Measurements from ENCODE around the gene MRPS25. TPM values are rescaled to one million over a fixed set of nuclear protein-coding genes. Genes with fewer than 3 reads are reported as not detected.

MRPS25 gene
- polyA plus RNA-seq, 2 of the 4 experiments (the other 2 are of a cell fraction): 42.0 to 78.4 TPM

DNA sequence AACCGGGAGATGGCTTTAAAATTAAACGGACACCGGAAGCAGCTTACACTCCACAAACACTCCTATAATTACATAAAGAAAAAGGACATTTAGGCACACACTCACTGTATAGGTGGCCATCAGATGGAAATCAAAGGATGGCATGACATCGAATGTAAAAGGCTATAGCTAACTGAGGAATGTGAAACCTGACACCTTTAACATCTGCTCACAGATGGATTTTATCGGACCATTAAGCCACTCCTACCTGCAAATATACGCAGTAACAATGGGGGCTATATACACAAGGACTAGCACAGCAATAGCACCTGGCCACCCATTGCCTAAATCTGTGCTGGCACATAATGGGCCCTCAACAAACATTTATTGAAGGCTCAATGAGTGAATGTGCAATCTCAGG is 48.4 kb upstream of the MRPS25 start:
- Histone ChIP-seq H3K4me3 (no peak overlapping the region), H3K4me1 (no peaks in the 10 kb centered on the region), H3K9me3 (no peaks in the 10 kb centered on the region), H3K4me2 (no peak overlapping the region), H3K27ac (no peak overlapping the region)
- ATAC-seq (no peak), FAIRE-seq (no peak), DNase-seq (ENCODE audit: low read depth in 1 of 2, low spot score in 1 of 2) (no peak)
- WGBS (ENCODE audit: missing lambda C conversion rate): 45% methylated on average over 6 of the region's 6 CpGs
- no peak for TF ChIP-seq ZC3H11A (IDR thresholded peaks at IDR 0.05)
- no peak for TF ChIP-seq ESRRA (IDR thresholded peaks at IDR 0.05; ENCODE audit: borderline replicate concordance, low read length)
- TF ChIP-seq, protein P1, sequence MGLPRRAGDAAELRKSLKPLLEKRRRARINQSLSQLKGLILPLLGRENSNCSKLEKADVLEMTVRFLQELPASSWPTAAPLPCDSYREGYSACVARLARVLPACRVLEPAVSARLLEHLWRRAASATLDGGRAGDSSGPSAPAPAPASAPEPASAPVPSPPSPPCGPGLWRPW (IDR thresholded peaks at IDR 0.05): no peak
- TF ChIP-seq TP53 (CRISPR knock-in tag; IDR thresholded peaks at IDR 0.05): no peak
- TF ChIP-seq RAD21 (conservative IDR thresholded peaks at IDR 0.05 in 1 of 2, IDR thresholded peaks at IDR 0.05 in 1 of 2): no peak
- TF ChIP-seq NR3C1 (IDR thresholded peaks at IDR 0.05): no peak
- no peak for TF ChIP-seq SMC3 (IDR thresholded peaks at IDR 0.05)
- TF ChIP-seq HOXB13 (CRISPR knock-in tag; IDR thresholded peaks at IDR 0.05; ENCODE audit: low read depth): no peak
- TF ChIP-seq, protein P2, sequence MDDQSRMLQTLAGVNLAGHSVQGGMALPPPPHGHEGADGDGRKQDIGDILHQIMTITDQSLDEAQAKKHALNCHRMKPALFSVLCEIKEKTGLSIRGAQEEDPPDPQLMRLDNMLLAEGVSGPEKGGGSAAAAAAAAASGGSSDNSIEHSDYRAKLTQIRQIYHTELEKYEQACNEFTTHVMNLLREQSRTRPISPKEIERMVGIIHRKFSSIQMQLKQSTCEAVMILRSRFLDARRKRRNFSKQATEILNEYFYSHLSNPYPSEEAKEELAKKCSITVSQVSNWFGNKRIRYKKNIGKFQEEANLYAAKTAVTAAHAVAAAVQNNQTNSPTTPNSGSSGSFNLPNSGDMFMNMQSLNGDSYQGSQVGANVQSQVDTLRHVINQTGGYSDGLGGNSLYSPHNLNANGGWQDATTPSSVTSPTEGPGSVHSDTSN (IDR thresholded peaks at IDR 0.05): no peak
- ChIA-PET POLR2A (no interaction called here), CTCF (no interaction called here)

DNA sequence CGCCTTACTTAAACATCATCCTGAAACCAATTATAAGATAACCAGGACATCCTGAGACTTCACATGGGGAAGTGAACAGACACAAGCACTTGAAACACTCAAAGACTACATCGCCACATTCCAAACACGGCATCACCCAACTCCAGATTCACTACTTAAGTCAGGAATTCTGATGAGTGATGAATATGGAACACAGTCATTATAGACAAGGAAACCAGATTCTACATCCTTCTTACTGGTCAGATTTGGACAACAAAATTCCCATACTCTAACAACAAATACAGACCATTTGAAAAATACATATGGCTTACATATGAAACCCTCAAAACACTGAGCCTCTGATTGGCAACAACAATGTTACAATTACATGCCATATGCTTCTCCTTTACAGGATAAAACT is 46.9 kb upstream of the MRPS25 start:
- no peaks in the 10 kb centered on the region for H3K4me1 ChIP-seq
- no peak for ATAC-seq
- no peak overlapping the region for H3K4me2 ChIP-seq
- no peak for DNase-seq (ENCODE audit: low read depth in 1 of 2, low spot score in 1 of 2)
- H3K27ac ChIP-seq: no peak overlapping the region
- no peak for FAIRE-seq
- no peak overlapping the region for H3K4me3 ChIP-seq
- H3K9me3 ChIP-seq: no peaks in the 10 kb centered on the region
- TF ChIP-seq TP53 (CRISPR knock-in tag; IDR thresholded peaks at IDR 0.05) (no peak), HOXB5 (CRISPR knock-in tag; IDR thresholded peaks at IDR 0.05) (no peak), PHF8 (IDR thresholded peaks at IDR 0.05; ENCODE audit: borderline replicate concordance, low read depth) (no peak), HOXB13 (CRISPR knock-in tag; IDR thresholded peaks at IDR 0.05; ENCODE audit: low read depth) (no peak)
- 78% methylated on average over 3 of the region's 3 CpGs for WGBS (ENCODE audit: missing lambda C conversion rate)
- POLR2A ChIA-PET: no interaction called here
- CTCF ChIA-PET: no interaction called here

DNA sequence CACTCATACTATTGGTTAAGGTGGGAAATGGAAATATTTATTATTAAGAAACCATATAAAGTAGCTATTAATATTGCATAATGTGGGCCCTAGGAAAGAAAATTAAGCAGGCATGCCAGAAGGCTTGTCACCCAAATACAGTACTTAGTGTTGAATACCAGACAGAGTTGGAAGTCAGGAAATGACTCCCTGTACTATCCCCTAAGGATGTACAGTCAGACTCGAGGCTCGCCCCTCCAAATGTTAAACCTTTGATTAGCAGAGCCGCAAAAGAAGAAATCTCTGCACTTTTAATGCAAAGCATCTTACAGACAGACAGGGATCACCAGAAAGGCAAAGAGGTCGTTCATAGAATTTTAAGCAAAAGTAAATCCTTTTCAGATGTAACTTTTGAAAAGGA is 45.1 kb upstream of the MRPS25 start:
- ATAC-seq (no peak), DNase-seq (ENCODE audit: low read depth in 1 of 2, low spot score in 1 of 2) (no peak), FAIRE-seq (no peak)
- ChIA-PET POLR2A (no interaction called here), CTCF (interaction anchor here (0.8 to 7.5 kb wide), 8 partner anchors 7 to 295 kb away, joined by 3 to 118 read pairs (median 22); partner anchors contain the start of genes CAPN7 and RBSN)
- 38% methylated on average over 4 of the region's 4 CpGs for WGBS (ENCODE audit: missing lambda C conversion rate)
- no peaks in the 10 kb centered on the region for H3K4me1 ChIP-seq
- H3K27ac ChIP-seq: no peak overlapping the region
- no peak overlapping the region for H3K4me2 ChIP-seq
- TF ChIP-seq EHMT2 (IDR thresholded peaks at IDR 0.05; ENCODE audit: low read depth): no peak
- no peak for TF ChIP-seq HOXB5 (CRISPR knock-in tag; IDR thresholded peaks at IDR 0.05)
- TF ChIP-seq, protein P2 (IDR thresholded peaks at IDR 0.05): no peak
- no peak for TF ChIP-seq JUNB (IDR thresholded peaks at IDR 0.05)
- no peak for TF ChIP-seq SMC3 (IDR thresholded peaks at IDR 0.05)
- no peak for TF ChIP-seq CBX2 (IDR thresholded peaks at IDR 0.05; ENCODE audit: borderline replicate concordance, low read depth)
- TF ChIP-seq, protein P3, sequence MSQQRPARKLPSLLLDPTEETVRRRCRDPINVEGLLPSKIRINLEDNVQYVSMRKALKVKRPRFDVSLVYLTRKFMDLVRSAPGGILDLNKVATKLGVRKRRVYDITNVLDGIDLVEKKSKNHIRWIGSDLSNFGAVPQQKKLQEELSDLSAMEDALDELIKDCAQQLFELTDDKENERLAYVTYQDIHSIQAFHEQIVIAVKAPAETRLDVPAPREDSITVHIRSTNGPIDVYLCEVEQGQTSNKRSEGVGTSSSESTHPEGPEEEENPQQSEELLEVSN (IDR thresholded peaks at IDR 0.05; ENCODE audit: borderline replicate concordance, low read depth): no peak
- TF ChIP-seq FOSB (CRISPR knock-in tag; IDR thresholded peaks at IDR 0.05): no peak
- TF ChIP-seq TP53 (CRISPR knock-in tag; IDR thresholded peaks at IDR 0.05): no peak
- TF ChIP-seq, protein P4, sequence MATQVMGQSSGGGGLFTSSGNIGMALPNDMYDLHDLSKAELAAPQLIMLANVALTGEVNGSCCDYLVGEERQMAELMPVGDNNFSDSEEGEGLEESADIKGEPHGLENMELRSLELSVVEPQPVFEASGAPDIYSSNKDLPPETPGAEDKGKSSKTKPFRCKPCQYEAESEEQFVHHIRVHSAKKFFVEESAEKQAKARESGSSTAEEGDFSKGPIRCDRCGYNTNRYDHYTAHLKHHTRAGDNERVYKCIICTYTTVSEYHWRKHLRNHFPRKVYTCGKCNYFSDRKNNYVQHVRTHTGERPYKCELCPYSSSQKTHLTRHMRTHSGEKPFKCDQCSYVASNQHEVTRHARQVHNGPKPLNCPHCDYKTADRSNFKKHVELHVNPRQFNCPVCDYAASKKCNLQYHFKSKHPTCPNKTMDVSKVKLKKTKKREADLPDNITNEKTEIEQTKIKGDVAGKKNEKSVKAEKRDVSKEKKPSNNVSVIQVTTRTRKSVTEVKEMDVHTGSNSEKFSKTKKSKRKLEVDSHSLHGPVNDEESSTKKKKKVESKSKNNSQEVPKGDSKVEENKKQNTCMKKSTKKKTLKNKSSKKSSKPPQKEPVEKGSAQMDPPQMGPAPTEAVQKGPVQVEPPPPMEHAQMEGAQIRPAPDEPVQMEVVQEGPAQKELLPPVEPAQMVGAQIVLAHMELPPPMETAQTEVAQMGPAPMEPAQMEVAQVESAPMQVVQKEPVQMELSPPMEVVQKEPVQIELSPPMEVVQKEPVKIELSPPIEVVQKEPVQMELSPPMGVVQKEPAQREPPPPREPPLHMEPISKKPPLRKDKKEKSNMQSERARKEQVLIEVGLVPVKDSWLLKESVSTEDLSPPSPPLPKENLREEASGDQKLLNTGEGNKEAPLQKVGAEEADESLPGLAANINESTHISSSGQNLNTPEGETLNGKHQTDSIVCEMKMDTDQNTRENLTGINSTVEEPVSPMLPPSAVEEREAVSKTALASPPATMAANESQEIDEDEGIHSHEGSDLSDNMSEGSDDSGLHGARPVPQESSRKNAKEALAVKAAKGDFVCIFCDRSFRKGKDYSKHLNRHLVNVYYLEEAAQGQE (IDR thresholded peaks at IDR 0.05): no peak
- no peak for TF ChIP-seq POLR2A (IDR thresholded peaks at IDR 0.05; ENCODE audit: low read length)
- no peak for TF ChIP-seq MAZ (IDR thresholded peaks at IDR 0.05; ENCODE audit: borderline replicate concordance, low read depth, low read length)
- TF ChIP-seq HEYL (CRISPR knock-in tag; IDR thresholded peaks at IDR 0.05): no peak
- TF ChIP-seq, protein P5, sequence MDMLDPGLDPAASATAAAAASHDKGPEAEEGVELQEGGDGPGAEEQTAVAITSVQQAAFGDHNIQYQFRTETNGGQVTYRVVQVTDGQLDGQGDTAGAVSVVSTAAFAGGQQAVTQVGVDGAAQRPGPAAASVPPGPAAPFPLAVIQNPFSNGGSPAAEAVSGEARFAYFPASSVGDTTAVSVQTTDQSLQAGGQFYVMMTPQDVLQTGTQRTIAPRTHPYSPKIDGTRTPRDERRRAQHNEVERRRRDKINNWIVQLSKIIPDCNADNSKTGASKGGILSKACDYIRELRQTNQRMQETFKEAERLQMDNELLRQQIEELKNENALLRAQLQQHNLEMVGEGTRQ (IDR thresholded peaks at IDR 0.05): no peak
- H3K4me3 ChIP-seq: no peak overlapping the region
- H3K9me3 ChIP-seq: no peaks in the 10 kb centered on the region
